GM23338 (cell line): ENCODE results near the gene B4GALT1. TPM values are rescaled to one million over a fixed set of nuclear protein-coding genes. Genes with fewer than 3 reads are reported as not detected.
A peak's percentile ranks its signal among the peaks of the same experiment; 100 is the strongest.

Source experiments
- ATAC-seq: fragments of 200-7000 bp; cut with Tn5 transposase; 3 replicates; pipeline ENCODE4 v1.9.1; 2020
- DNase-seq: peaks from one replicate; pipeline ENCODE4 v3.0.0-alpha.2; 2015; ENCODE audit warnings: low spot score
- H2AFZ ChIP-seq: fragments of 200-600 bp; sonication (generic); 2 replicates; pipeline ENCODE4 v1.8.0; 2016; ENCODE audit warnings: antibody characterized with exemption, mild to moderate bottlenecking, moderate library complexity
- H3F3A ChIP-seq: fragments of 200-600 bp; sonication (generic); replicated peaks from 2 replicates; pipeline ENCODE4 v1.8.0; 2017; ENCODE audit warnings: antibody characterized with exemption, mixed run types, low read depth
- H3K27ac ChIP-seq: fragments of 200-600 bp; sonication (generic); 2 replicates; pipeline ENCODE4 v1.6.1; 2016; ENCODE audit warnings: low read depth
- H3K27me3 ChIP-seq: fragments of 200-600 bp; sonication (generic); 2 replicates; pipeline ENCODE4 v1.8.0; 2016; ENCODE audit warnings: mild to moderate bottlenecking, mixed run types, moderate library complexity; ENCODE audit not compliant: insufficient read depth
- H3K36me3 ChIP-seq: fragments of 200-600 bp; sonication (generic); 2 replicates; pipeline ENCODE4 v1.8.0; 2016; ENCODE audit warnings: mild to moderate bottlenecking; ENCODE audit not compliant: insufficient read depth
- H3K4me1 ChIP-seq: fragments of 200-600 bp; sonication (generic); 2 replicates; pipeline ENCODE4 v1.8.0; 2016; ENCODE audit warnings: mild to moderate bottlenecking, moderate library complexity; ENCODE audit not compliant: insufficient read depth
- H3K4me2 ChIP-seq: fragments of 200-600 bp; sonication (generic); 2 replicates; pipeline ENCODE4 v1.7.1; 2017; ENCODE audit warnings: mixed run types
- H3K4me3 ChIP-seq: fragments of 200-600 bp; sonication (generic); 2 replicates; pipeline ENCODE4 v1.6.1; 2016; ENCODE audit warnings: mixed run types
- H3K79me2 ChIP-seq: fragments of 200-600 bp; sonication (generic); replicated peaks from 2 replicates; pipeline ENCODE4 v1.8.0; 2017; ENCODE audit warnings: mild to moderate bottlenecking; ENCODE audit not compliant: insufficient read depth
- H3K9me2 ChIP-seq: fragments of 200-600 bp; sonication (generic); 2 replicates; pipeline ENCODE4 v1.8.0; 2017; ENCODE audit not compliant: insufficient read depth
- H4K20me1 ChIP-seq: fragments of 200-600 bp; sonication (generic); replicated peaks from 2 replicates; pipeline ENCODE4 v1.8.0; 2017; ENCODE audit warnings: mild to moderate bottlenecking; ENCODE audit not compliant: insufficient read depth
- H3K27ac Mint-ChIP-seq: 2 replicates; pipeline ENCODE4 v1.8.0; 2020; ENCODE audit warnings: inconsistent platforms, mild to moderate bottlenecking, moderate library complexity, mixed read lengths
- H3K27me3 Mint-ChIP-seq: 3 replicates; pipeline ENCODE4 v1.8.0; 2022; ENCODE audit warnings: low read depth, mild to moderate bottlenecking, moderate library complexity, mixed read lengths, inconsistent platforms; ENCODE audit not compliant: insufficient read depth, poor library complexity
- H3K36me3 Mint-ChIP-seq: 3 replicates; pipeline ENCODE4 v1.8.0; 2021; ENCODE audit warnings: low read depth, mild to moderate bottlenecking, inconsistent platforms, moderate library complexity, mixed read lengths
- H3K4me1 Mint-ChIP-seq: 3 replicates; pipeline ENCODE4 v1.8.0; 2020; ENCODE audit warnings: mild to moderate bottlenecking, inconsistent platforms, mixed read lengths
- H3K4me3 Mint-ChIP-seq: 3 replicates; pipeline ENCODE4 v1.8.0; 2021; ENCODE audit warnings: moderate library complexity, mild to moderate bottlenecking, inconsistent platforms, mixed read lengths
- H3K9me3 Mint-ChIP-seq: 3 replicates; pipeline ENCODE4 v1.8.0; 2020; ENCODE audit warnings: moderate library complexity, mild to moderate bottlenecking, inconsistent platforms, mixed read lengths
- CTCF ChIP-seq, 2 experiments: fragments of 200-600 bp in 1 of 2; sonication (generic) in 1 of 2; conservative IDR thresholded peaks; 2 replicates each; pipeline versions ENCODE4 v1.5.1 to v1.6.1; 2016 to 2017; ENCODE audit warnings: antibody characterized with exemption in 2 of 2, low read depth in 2 of 2, mild to moderate bottlenecking in 2 of 2, moderate library complexity in 1 of 2
- ETS1 ChIP-seq: IDR thresholded peaks from 2 replicates; pipeline ENCODE4 v1.6.1; 2016; ENCODE audit warnings: antibody characterized with exemption
- EZH2phosphoT487 ChIP-seq: fragments of 200-600 bp; sonication (generic); IDR thresholded peaks from one replicate; pipeline ENCODE4 v1.8.1; 2018; ENCODE audit warnings: antibody characterized with exemption; ENCODE audit not compliant: unreplicated experiment
- JUNB ChIP-seq: IDR thresholded peaks from one replicate; pipeline ENCODE4 v1.6.1; 2016; ENCODE audit warnings: antibody characterized with exemption; ENCODE audit not compliant: unreplicated experiment
- POLR2AphosphoS5 ChIP-seq: IDR thresholded peaks from 2 replicates; pipeline ENCODE4 v1.6.1; 2016; ENCODE audit warnings: antibody characterized with exemption, low read depth
- REST ChIP-seq: IDR thresholded peaks from one replicate; pipeline ENCODE4 v1.6.1; 2018; ENCODE audit warnings: antibody characterized with exemption; ENCODE audit not compliant: unreplicated experiment
- ZNF114 ChIP-seq: fragments of 250-450 bp; sonication (Bioruptor Pico); IDR thresholded peaks from 2 replicates; pipeline ENCODE4 v1.5.0; 2020; ENCODE audit warnings: mild to moderate bottlenecking, moderate library complexity
- ZNF331 ChIP-seq: fragments of 250-450 bp; sonication (Bioruptor Pico); IDR thresholded peaks from 2 replicates; pipeline ENCODE4 v1.5.0; 2020; ENCODE audit warnings: low read depth, mild to moderate bottlenecking, moderate library complexity
- polyA plus RNA-seq: library from polyadenylated mRNA; unstranded; fragments of >200 nt; fragmentation: Nextera tagmentation; extraction: Ambion mirVana; gene quantifications from 2 replicates; pipeline ENCODE4 v1.2.1, GENCODE V29; 2016
- total RNA-seq: library from RNA; depleted of rRNA; stranded (reverse); fragments of >200 nt; shearing (Covaris generic); gene quantifications from 2 replicates; pipeline ENCODE4 v1.2.3, GENCODE V29; 2014

Gene B4GALT1
- total and polyA plus RNA-seq, 2 experiments from 2014 or later: 6.3 to 15.8 TPM

- TF ChIP-seq REST (no peak), ETS1 (no peak), CTCF (conservative IDR thresholded peaks at IDR 0.05; ENCODE audit: low read depth in 2 of 2) (no peak), JUNB (no peak), EZH2phosphoT487 (no peak)
Observed at GRCh38 chr9:33110686-33111085, 56.5 kb downstream of the B4GALT1 start (continued).

- H3F3A ChIP-seq: no peaks in the 10 kb centered on the region; the same call in 1 of the 2 replicates
- ATAC-seq (no peak), DNase-seq (no peak)
- H3K36me3 Mint-ChIP-seq: peaks cover 2% of the 10 kb centered on the region; the same call in 1 of the 3 replicates
- no peak overlapping the region for H3K4me2 ChIP-seq
- no peaks in the 10 kb centered on the region for H3K9me2 ChIP-seq
- TF ChIP-seq ZNF114 (CRISPR knock-in tag) (no peak), POLR2AphosphoS5 (no peak), JUNB (no peak), ZNF331 (CRISPR knock-in tag) (no peak)
- H3K27me3 Mint-ChIP-seq: peaks cover 4% of the 10 kb centered on the region
- no peak overlapping the region for H3K4me3 Mint-ChIP-seq
- H4K20me1 ChIP-seq: no peaks in the 10 kb centered on the region; the same call in 1 of the 2 replicates
- peaks cover 38% of the 10 kb centered on the region for H3K4me1 Mint-ChIP-seq
- peak overlapping the region; percentile 10; the same call in 1 of the 2 replicates for H3K27ac ChIP-seq
- no peaks in the 10 kb centered on the region for H3K36me3 ChIP-seq
- H3K4me3 ChIP-seq: no peak overlapping the region
- peaks cover 15% of the 10 kb centered on the region; the same call in 1 of the 2 replicates for H3K4me1 ChIP-seq
- no peak overlapping the region for H2AFZ ChIP-seq
- no peaks in the 10 kb centered on the region for H3K79me2 ChIP-seq
- peak overlapping the region; percentile 88; the same call in 1 of the 2 replicates for H3K27ac Mint-ChIP-seq
- no peaks in the 10 kb centered on the region for H3K27me3 ChIP-seq
- H3K9me3 Mint-ChIP-seq: no peaks in the 10 kb centered on the region
Observed at GRCh38 chr9:33109850-33110595, 57.1 kb downstream of the B4GALT1 start.
